COLO668 (cell line): ENCODE measurements around the gene HVCN1.

Experiments used
- DNase-seq: peaks from one replicate; lab custom pipeline; 2025; ENCODE audit not compliant: unreplicated experiment; lab: John Stamatoyannopoulos, UW

The HVCN1 gene

GRCh38 chr12:110699591-110700445, 10.9 kb upstream of the HVCN1 start:
- peak; percentile 18 for DNase-seq

GRCh38 chr12:110698171-110698902, 9.4 kb upstream of the HVCN1 start:
- DNase-seq, result peak; percentile 60

DNA sequence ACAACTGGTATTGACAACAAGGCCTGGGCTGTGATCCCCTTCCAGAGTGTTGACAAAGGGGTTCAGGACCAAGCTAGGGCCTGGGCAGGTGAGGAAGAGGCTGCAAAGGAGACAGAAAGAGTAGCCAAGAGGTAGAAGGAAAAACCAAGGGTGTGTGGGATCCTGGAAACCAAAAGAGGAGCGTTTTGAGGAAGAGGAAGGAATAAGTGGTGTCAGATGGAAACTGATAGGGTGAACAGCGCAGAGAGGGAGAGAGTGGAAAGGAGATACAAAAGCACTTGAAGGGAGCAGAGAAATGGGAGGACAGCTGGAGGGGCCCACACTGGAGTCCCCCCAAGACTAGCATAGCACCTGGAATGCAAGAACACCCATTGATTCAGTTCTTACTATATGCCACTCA, 8.3 kb upstream of the HVCN1 start:
- DNase-seq, result no peak

DNA sequence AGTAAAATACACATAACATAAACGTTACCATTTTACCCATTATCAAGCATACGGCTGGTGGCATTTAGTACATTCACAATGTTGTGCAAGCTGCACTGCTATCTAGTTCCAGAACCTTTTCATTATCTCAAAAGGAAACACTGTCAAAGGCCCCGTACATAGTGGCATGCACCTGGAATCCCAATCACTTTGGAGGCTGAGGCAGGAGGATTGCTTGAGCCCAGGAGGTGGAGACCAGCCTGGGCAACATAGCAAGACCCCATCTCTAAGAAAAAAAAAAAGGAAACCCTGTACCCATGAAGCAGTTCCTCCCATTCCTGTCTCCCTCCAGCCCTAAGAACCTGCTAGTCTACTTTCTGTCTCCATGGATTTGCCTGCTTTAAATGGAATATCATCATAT, 7.4 kb upstream of the HVCN1 start:
- no peak for DNase-seq

GRCh38 chr12:110694330-110694901, 5.5 kb upstream of the HVCN1 start:
- no peak for DNase-seq

- DNase-seq, result no peak
Observed at GRCh38 chr12:110693731-110694130, 4.8 kb upstream of the HVCN1 start.

DNA sequence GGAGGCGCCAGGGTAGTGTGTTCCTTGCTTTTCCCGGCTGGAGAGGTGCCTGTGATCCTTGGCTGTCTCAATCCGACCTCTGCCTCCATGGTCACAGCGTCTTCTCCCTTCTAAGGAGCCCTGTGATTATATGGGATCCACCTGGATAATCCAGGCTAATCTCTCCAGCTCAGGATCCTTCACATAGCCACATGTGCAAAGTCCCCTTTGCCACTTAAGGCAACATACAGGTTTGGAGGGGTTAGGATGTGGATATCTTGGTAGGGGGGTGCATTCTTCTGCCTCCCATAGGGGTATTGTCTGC, 1.2 kb upstream of the HVCN1 start:
- DNase-seq, result no peak

DNA sequence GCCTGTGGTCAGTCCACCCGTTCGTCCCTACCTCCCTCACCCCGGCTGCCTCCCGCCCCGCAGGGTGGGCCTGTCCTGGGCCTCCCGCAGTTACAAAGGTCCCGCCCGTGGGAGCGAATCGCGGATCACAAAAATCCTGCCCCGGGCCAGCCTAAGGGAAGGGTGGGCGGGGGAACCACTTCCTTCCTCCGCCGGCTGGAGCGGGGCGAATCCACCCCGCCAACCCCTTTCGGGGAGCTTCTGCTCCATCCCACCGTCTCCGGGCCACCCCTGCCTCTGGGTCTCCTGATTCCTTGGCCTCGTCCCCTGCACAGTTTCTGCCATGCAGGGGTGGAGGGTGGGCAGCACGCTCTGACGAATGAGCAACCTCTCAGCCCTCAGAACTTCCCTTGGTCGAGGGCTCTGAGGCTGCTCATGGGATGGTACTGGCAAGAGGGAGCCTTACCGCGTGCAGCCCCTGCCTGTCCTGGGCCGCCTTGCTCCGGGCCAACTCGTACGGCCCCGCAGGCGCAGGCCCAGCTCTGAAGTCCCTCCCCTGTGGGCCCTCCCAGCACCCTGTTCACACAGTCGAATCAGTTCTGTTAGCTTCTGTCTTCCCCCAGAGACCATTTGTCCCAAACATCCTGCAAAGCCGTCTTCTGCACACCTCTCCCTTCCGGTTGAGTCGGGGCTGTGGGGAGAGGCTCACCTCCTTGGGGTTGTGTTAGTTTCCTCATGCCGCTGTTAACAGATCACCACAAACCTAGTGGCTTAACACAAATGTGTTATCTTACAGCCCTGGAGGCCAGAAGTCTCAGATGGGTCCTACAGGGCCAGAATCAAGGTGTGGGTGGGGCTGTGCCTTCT, 589 bp upstream of the HVCN1 start:
- no peak for DNase-seq

DNA sequence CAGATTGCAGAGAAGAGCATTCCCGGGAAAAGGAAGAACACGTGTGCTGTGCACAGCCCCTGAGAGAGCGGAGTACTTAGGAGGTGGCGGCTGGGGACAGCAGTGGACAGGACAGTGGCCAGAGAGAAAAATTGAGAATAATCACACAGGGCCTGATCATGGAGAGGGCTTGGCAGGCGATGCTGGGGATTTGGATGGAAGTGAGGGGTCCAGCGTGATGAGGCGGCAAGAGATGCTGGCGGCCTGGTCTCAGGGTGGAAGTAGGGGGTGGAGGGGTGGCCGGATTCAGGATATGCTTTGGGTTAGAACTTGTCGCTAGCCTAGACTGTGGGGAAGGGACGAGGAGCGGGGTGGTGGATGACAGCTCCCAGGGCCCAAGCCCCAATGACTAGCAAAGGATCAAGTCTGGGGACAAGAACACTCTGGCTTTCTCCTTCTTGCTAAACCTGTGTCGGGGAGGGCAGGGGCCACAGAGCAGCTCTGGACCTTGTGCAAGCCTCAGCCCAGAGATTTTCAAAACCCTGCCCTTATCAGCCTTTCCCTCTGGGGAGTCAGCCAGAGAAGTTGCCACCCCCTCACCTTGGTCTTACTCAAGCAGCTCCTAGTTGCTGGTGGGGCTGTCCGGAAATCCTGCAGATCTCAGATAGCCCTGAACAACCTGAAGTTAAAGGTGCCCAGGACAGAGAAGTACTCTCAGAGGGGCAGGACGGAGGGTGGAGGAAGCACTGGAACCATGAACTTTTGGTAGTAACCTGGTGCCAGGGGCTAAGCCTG, 1.3 kb downstream of the HVCN1 start:
- no peak for DNase-seq

GRCh38 chr12:110686294-110686903, 2.5 kb downstream of the HVCN1 start:
- no peak for DNase-seq

DNA sequence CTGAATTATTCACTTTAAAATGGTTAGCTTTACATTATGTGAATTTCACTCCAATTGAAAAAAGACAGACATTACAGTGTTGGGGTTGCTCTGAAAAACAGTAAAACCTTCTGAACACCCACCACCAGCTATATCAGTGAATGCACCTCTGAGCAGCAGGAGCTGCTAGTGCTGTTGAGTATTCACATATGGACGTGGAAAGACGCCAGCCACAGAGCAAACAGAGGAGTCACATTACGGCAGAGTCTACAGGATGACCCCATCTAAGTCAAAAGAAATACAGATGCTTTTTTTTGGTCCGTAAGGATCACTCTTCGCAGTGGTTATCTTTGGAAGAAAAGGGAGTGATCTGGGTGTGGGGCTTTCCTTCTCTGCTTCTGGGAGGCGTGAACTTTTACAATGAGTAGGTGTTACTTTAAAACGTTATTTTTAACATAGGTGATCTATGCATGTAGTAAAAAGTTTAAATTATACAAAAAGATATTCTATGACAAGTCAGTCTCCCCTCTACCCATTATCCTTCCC, 4.5 kb downstream of the HVCN1 start:
- no peak for DNase-seq

DNA sequence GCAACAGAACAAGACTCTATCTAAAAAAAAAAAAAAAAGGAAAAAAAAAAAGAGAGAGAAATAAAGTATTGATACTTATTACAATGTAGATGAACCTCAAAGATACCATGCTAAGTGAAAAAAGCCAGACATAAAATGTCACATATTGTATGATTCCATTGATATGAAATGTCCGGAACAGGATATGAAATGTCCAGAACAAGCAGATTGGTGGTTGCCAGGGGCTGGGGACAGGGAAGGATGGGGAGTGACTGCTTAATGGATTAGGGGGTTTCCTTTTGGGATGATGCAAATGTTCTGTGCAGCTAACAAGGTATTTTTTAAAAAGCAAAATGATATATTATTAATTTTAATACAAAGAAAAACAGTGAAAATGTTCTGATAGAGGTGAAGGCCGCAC, 5.0 kb downstream of the HVCN1 start:
- no peak for DNase-seq

- no peak for DNase-seq
Observed at GRCh38 chr12:110680032-110680431, 8.9 kb downstream of the HVCN1 start.

DNA sequence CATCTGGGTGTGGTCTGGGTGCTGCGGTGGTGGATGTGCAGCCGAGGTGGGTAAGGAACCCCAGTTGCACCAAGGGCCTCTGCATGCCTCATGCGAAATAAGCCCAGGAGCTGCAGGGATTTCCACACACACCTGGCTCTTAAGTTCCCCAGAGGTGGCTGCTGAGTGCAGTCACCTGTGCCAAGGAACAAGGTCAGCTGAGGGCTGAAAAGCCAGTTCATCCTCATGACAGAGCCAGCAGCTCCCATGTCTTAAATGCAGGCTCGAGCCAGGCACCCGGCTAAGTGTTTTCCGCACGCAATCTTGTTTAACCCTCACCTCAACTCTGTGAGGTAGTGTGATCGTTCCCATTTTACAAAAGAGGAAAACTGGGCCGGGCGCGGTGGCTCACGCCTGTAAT, 9.7 kb downstream of the HVCN1 start:
- no peak for DNase-seq

- no peak for DNase-seq
Observed at GRCh38 chr12:110677982-110678381, 10.9 kb downstream of the HVCN1 start.

- DNase-seq, result no peak
Observed at GRCh38 chr12:110677206-110677911, 11.6 kb downstream of the HVCN1 start.

- no peak for DNase-seq
Observed at GRCh38 chr12:110676171-110676570, 12.7 kb downstream of the HVCN1 start.

DNA sequence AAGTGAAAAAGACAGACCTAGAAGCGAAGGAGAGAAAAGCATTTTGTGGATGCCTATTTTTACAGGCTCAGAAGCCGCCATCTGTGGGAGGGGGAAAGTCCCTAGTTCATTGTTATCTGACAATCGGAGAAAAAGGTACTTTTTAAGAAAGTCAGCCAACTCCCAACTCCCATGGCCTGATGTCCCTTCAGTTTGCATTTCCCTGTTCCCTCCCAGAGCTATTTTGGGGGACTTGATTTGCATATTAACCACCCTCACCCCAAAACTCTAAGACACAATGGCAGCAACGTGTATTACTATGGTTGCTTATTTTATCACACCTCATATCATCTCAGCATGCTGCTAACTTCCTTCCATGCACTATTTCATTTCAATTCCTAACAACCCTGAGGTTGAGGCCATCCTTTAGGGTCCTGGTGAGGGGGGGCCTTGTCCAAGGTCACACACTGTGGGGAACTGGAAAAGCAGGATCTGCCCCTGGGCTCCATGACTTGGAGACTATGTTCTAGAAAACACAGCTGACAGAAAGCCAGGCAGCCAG, 18.7 kb downstream of the HVCN1 start:
- DNase-seq, result no peak

GRCh38 chr12:110669193-110669502, 19.8 kb downstream of the HVCN1 start:
- no peak for DNase-seq
